Measurements from ENCODE around the gene OR52L1. TPM values are rescaled to one million over a fixed set of nuclear protein-coding genes. Genes with fewer than 3 reads are reported as not detected.

OR52L1 gene
- total RNA-seq (2013) = not detected
- polyA plus RNA-seq = not detected
- polyA minus RNA-seq = not detected in 2 replicates
- 0 to 0.30 (median 0) reads per million in 11 experiments for total RNA-seq

DNA sequence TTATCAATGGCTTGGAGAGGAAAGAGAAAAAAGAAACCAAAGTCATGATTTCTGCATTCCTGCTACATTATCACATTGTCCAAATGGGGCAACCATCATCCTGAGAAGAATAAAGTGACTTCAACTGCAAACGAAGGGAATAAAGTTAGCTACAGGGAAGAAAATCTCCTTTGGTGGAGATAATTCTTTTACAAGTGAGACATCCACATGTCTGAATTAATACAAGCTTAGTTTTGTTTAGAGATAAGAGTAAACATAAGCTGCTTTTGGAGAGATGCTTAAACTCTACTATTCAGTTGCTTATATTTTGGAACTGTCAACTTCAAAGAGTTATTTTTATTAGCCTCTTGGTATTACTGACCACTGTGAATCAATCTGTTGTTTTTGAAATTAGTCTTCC, at the start of gene OR52L1:
TSS of gene OR52L1 (minus strand) at position 101 of the 400 bp plus-strand sequence. CDS start at position 46, 55 bp downstream.
- no peaks in the 10 kb centered on the region for H3K79me2 ChIP-seq (ENCODE audit: insufficient read depth, low read length)
- H4K20me1 ChIP-seq (ENCODE audit: insufficient read depth, low read length) = no peaks in the 10 kb centered on the region
- H3K4me2 ChIP-seq (replicated peaks; ENCODE audit: extremely low read depth, low read length, poor library complexity, severe bottlenecking) = no peak within 1 kb of the TSS
- H3K9ac ChIP-seq (ENCODE audit: insufficient read depth, low read length, poor library complexity, severe bottlenecking) = no peak within 1 kb of the TSS
- Mint-ChIP-seq H3K36me3 (no peaks in the 10 kb centered on the region), H3K4me3 (peak within 1 kb of the TSS in 1 of 2 donors; percentile 6), H3K27me3 (ENCODE audit: low read depth in 3 of 3) (peaks cover 6 to 21% (median 14%) of the 10 kb centered on the region in 3 donors), H3K27ac (no peak within 1 kb of the TSS), H3K9me3 (peaks cover under 1 to 6% (median 4%) of the 10 kb centered on the region in 7 donors), H3K4me1 (no peaks in the 10 kb centered on the region)
- no peaks in the 10 kb centered on the region for H3K4me1 ChIP-seq (ENCODE audit: control insufficient read depth in 1 of 2, insufficient read depth in 2 of 2, low read length in 2 of 2)
- H3K9me3 ChIP-seq (replicated peaks in 1 of 2; ENCODE audit: control insufficient read depth in 1 of 2, insufficient read depth in 1 of 2, low read length in 2 of 2) = peaks cover 0 to 6% of the 10 kb centered on the region in 2 donors
- TF ChIP-seq, protein P1, sequence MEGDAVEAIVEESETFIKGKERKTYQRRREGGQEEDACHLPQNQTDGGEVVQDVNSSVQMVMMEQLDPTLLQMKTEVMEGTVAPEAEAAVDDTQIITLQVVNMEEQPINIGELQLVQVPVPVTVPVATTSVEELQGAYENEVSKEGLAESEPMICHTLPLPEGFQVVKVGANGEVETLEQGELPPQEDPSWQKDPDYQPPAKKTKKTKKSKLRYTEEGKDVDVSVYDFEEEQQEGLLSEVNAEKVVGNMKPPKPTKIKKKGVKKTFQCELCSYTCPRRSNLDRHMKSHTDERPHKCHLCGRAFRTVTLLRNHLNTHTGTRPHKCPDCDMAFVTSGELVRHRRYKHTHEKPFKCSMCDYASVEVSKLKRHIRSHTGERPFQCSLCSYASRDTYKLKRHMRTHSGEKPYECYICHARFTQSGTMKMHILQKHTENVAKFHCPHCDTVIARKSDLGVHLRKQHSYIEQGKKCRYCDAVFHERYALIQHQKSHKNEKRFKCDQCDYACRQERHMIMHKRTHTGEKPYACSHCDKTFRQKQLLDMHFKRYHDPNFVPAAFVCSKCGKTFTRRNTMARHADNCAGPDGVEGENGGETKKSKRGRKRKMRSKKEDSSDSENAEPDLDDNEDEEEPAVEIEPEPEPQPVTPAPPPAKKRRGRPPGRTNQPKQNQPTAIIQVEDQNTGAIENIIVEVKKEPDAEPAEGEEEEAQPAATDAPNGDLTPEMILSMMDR (IDR thresholded peaks at IDR 0.05) = no peak
- H3K4me3 ChIP-seq (replicated peaks in 1 of 3; ENCODE audit: low read depth in 2 of 3, low read length in 3 of 3) = no peak within 1 kb of the TSS
- H3K27ac ChIP-seq (ENCODE audit: low read depth in 1 of 2, low read length in 2 of 2) = no peak within 1 kb of the TSS
- intact Hi-C loops (cut with micrococcal nuclease) = no loop called here
- no peaks in the 10 kb centered on the region for H3K36me3 ChIP-seq (replicated peaks in 1 of 2; ENCODE audit: control insufficient read depth in 1 of 2, insufficient read depth in 2 of 2, low read length in 2 of 2)
- no peak within 1 kb of the TSS for H2AFZ ChIP-seq (ENCODE audit: insufficient read depth, low read depth, low read length, poor library complexity, severe bottlenecking)
- WGBS (ENCODE audit: insufficient coverage) = no CpG with 5 or more reads among the region's 1 CpG
- H3K27me3 ChIP-seq (ENCODE audit: control insufficient read depth in 2 of 2, insufficient read depth in 2 of 2, low read length in 2 of 2) = peaks cover 12 to 17% of the 10 kb centered on the region in 2 donors
- DNase-seq = no peak

DNA sequence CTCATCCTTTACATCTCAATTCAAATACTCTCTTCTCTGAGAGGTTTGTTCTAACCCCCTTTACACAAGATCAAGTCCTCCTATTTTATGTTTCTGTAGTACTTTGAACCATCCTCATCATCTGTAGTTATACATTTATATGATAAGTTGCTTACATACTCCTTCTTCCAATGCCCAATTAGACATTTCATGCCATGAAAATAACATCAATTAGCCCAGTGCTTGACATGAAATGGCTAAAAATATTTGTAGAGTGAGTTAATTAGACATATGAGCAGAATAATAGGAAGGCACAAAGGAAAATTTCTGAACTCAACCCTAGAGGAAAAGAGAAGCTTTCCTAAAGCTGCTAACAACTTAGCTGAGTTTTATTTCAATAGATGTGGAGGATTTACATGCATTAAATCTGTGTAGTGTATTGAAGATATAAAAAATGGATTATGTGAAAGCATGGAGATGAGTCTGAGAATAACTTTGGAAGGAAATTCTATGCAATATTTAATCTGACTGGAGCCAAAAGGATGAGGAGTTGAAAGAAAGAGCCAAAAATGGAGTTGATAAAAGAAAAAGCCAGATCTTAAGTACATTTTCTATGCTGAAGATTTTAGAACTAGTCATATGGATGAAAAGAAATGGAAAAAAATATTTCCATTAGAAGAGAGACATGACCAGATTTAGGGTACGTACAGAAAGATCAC, 44.1 kb upstream of the OR52L1 start, which contains the start of gene OR56A1:
TSS of gene OR56A1 (minus strand) at position 51 of the 698 bp plus-strand sequence. CDS start 3,066 bp downstream, outside the sequence.
- TF ChIP-seq, protein P1 (IDR thresholded peaks at IDR 0.05) = no peak
- no peak within 1 kb of the TSS for H3K27ac Mint-ChIP-seq

More for the DNA sequence above, 44.1 kb upstream of the OR52L1 start, which contains the start of gene OR56A1:
- Histone ChIP-seq H3K79me2 (ENCODE audit: insufficient read depth, low read length) (no peaks in the 10 kb centered on the region), H3K4me1 (ENCODE audit: control insufficient read depth in 1 of 2, insufficient read depth in 2 of 2, low read length in 2 of 2) (no peaks in the 10 kb centered on the region), H3K4me3 (replicated peaks in 1 of 3; ENCODE audit: low read depth in 2 of 3, low read length in 3 of 3) (no peak within 1 kb of the TSS), H3K27ac (ENCODE audit: low read depth in 1 of 2, low read length in 2 of 2) (no peak within 1 kb of the TSS), H3K9me3 (replicated peaks in 1 of 2; ENCODE audit: control insufficient read depth in 1 of 2, insufficient read depth in 1 of 2, low read length in 2 of 2) (no peaks in the 10 kb centered on the region), H2AFZ (ENCODE audit: insufficient read depth, low read depth, low read length, poor library complexity, severe bottlenecking) (no peak within 1 kb of the TSS), H3K36me3 (replicated peaks in 1 of 2; ENCODE audit: control insufficient read depth in 1 of 2, insufficient read depth in 2 of 2, low read length in 2 of 2) (no peaks in the 10 kb centered on the region), H3K4me2 (replicated peaks; ENCODE audit: extremely low read depth, low read length, poor library complexity, severe bottlenecking) (no peak within 1 kb of the TSS), H3K9ac (ENCODE audit: insufficient read depth, low read length, poor library complexity, severe bottlenecking) (no peak within 1 kb of the TSS), H3K27me3 (ENCODE audit: control insufficient read depth in 2 of 2, insufficient read depth in 2 of 2, low read length in 2 of 2) (peaks cover 30 to 33% of the 10 kb centered on the region in 2 donors), H4K20me1 (ENCODE audit: insufficient read depth, low read length) (no peaks in the 10 kb centered on the region)
- no peaks in the 10 kb centered on the region for H3K36me3 Mint-ChIP-seq
- intact Hi-C loops (cut with micrococcal nuclease) = no loop called here
- no peaks in the 10 kb centered on the region for H3K4me1 Mint-ChIP-seq
- H3K4me3 Mint-ChIP-seq = no peak within 1 kb of the TSS
- H3K9me3 Mint-ChIP-seq = no peaks in the 10 kb centered on the region
- WGBS (ENCODE audit: insufficient coverage) = 100% methylated on average over 1 of the region's 1 CpG
- peaks cover 10 to 13% (median 12%) of the 10 kb centered on the region in 3 donors for H3K27me3 Mint-ChIP-seq (ENCODE audit: low read depth in 3 of 3)
- DNase-seq = no peak
